ENCODE results near the gene MOCS3.

Gene MOCS3

DNA sequence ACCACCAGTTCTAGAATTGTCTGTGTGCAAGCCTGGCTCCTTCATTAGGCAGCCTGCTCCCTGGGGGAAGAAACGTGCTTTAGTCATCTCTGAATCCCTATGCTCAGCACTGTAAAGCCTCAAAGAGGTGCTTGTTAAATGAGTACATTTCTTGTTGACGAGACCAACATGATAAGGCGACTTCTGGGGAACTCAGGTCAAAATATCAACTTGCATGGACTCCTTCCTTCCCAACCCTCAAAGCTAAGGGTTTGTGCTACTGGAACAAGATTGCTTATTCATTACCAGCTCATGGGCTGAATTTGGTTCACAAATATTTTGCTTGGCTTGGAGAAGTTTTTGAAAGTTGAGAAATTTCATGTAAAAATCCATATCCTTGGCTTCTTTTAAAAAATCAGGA, 53.7 kb downstream of the MOCS3 start:
- no peak for DNase-seq (ENCODE audit: low read depth)

All from stimulated activated CD8-positive, alpha-beta memory T cell treated with anti-CD3 and anti-CD28 coated beads, Interleukin-12 subunit alpha, Interleukin-12 subunit beta, amount 100 ng/mL, for 1 hour (primary cell).